Thoracic aorta (tissue), 2 donors: ENCODE measurements around the gene IRF1. TPM values are rescaled to one million over a fixed set of nuclear protein-coding genes. Genes with fewer than 3 reads are reported as not detected.

ENCODE experiments used
- ATAC-seq: fragments of 150-250 bp; one replicate; pipeline ENCODE4 v1.8.0; 2017; ENCODE audit warnings: low read depth; ENCODE audit not compliant: insufficient number of reproducible peaks, low FRiP score
- DNase-seq: peaks from one replicate; pipeline ENCODE4 v3.0.0-alpha.2; 2020; ENCODE audit warnings: low spot score
- H3K27ac ChIP-seq, 2 donors: fragments of 200-600 bp; sonication (generic); 1 replicate in 1 of 2; 2 replicates in 1 of 2; pipeline ENCODE4 v1.5.1; 2016; ENCODE audit warnings: mild to moderate bottlenecking in 2 of 2, moderate library complexity in 2 of 2
- H3K27me3 ChIP-seq: fragments of 200-600 bp; sonication (generic); replicated peaks from 2 replicates; pipeline ENCODE4 v1.6.0; 2016; ENCODE audit warnings: mild to moderate bottlenecking; ENCODE audit not compliant: insufficient read depth
- H3K36me3 ChIP-seq: fragments of 200-600 bp; sonication (generic); one replicate; pipeline ENCODE4 v1.5.1; 2016
- H3K4me1 ChIP-seq, 2 donors: fragments of 200-600 bp; sonication (generic); 1 replicate in 1 of 2; 2 replicates in 1 of 2; pipeline versions ENCODE4 v1.5.1 to v1.6.0; 2016; ENCODE audit warnings: low read depth in 2 of 2, mild to moderate bottlenecking in 1 of 2; ENCODE audit not compliant: control insufficient read depth in 1 of 2
- H3K4me3 ChIP-seq: fragments of 200-600 bp; sonication (generic); 2 replicates; pipeline ENCODE4 v1.5.1; 2016; ENCODE audit warnings: mild to moderate bottlenecking
- H3K9me3 ChIP-seq: fragments of 200-600 bp; sonication (generic); 2 replicates; pipeline ENCODE4 v1.5.1; 2016
- CTCF ChIP-seq: fragments of 200-600 bp; sonication (generic); IDR thresholded peaks from one replicate; pipeline ENCODE4 v1.5.1; 2019; ENCODE audit warnings: antibody characterized with exemption
- total RNA-seq, 2 donors: library from RNA; depleted of rRNA; stranded (reverse); fragments of >200 nt; gene quantifications; one replicate each; pipeline versions ENCODE4 v1.1.0 to v1.2.3, GENCODE V29; 2016

IRF1 gene
- total RNA-seq, 2 donors from 2014 or later = 31.3 to 57.7 TPM

DNA sequence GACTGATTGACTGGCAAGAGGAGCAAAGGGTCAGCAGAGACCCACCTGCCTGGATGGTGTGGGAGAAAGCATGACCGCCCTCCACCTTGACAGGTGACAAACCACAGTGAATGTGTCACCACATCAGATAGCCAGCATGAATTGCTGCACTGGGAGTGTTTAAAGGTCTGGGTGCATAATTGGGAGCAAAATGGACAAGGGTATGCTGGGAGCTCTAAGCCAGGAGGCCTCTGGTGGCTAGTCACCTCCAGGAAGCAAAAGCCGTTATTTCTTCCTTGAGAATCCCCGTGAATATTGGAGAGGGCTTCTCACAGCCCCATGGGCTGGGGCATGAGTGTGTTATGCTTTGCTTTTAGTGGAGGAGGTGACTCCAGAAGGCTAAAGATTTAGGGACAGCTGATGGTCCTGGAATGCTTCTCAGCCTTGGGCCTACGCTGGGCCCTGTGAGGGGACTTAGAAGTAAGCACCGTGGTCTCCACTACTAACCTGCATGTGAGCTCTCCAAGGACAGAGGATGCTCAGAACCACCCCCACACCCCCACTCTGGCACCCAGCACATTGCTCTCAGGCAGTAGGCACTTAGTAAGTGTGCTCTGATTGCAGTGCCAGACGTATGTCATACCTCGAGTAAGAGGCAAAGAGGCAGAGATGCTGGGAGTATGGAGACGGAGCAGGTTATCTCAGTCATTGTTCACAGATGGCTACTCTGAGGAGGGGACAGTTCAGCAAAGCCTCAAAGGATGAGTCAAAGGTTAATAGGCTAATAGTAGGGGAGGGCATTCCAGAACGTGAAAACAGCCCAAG lies 9.1 kb upstream of the IRF1 start:
- DNase-seq = no peak
- Histone ChIP-seq H3K9me3 (no peaks in the 10 kb centered on the region), H3K4me1 (peaks cover 18 to 38% of the 10 kb centered on the region in 2 donors), H3K4me3 (no peak overlapping the region), H3K27me3 (no peaks in the 10 kb centered on the region), H3K27ac (no peak overlapping the region), H3K36me3 (no peaks in the 10 kb centered on the region)
- no peak for TF ChIP-seq CTCF
- ATAC-seq = no peak

GRCh38 chr5:132498686-132499271 lies 8.2 kb upstream of the IRF1 start:
- H3K4me3 ChIP-seq = no peak overlapping the region
- DNase-seq = no peak
- no peaks in the 10 kb centered on the region for H3K9me3 ChIP-seq
- peak overlapping the region; percentile 94 to 95 for H3K27ac ChIP-seq
- ATAC-seq = no peak
- H3K27me3 ChIP-seq = no peaks in the 10 kb centered on the region
- no peak for TF ChIP-seq CTCF
- no peaks in the 10 kb centered on the region for H3K36me3 ChIP-seq
- peaks cover 18 to 40% of the 10 kb centered on the region in 2 donors for H3K4me1 ChIP-seq

DNA sequence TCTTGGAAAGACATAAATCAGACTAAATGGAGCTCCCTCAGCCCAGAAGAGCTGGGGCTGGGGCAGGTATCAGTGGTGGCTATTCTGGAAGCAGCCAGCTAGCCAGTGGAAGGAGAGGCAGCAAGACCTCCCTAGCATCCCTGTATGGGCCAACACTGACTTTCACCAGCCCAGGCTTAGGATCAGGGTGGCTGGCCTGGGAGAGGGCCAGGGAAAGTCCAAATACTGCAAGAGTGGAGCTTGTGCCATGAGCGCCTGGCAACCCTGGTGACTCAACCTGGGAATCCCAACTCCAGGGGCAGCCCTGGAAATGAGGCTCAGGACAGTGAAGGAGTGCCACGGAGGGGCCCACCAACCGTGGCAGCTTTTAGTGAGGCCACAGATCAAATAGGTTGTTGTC lies 7.6 kb upstream of the IRF1 start:
- Histone ChIP-seq H3K36me3 (no peaks in the 10 kb centered on the region), H3K27ac (peak overlapping the region; percentile 94 to 95), H3K27me3 (no peaks in the 10 kb centered on the region), H3K9me3 (no peaks in the 10 kb centered on the region), H3K4me3 (peak overlapping the region; percentile 85), H3K4me1 (peaks cover 18 to 40% of the 10 kb centered on the region in 2 donors)
- TF ChIP-seq CTCF = no peak
- peak; percentile 30 for DNase-seq
- ATAC-seq = peak; percentile 13

- no peaks in the 10 kb centered on the region for H3K9me3 ChIP-seq
- H3K27me3 ChIP-seq = no peaks in the 10 kb centered on the region
- H3K4me3 ChIP-seq = peak overlapping the region; percentile 85
- ATAC-seq (peak; percentile 26), DNase-seq (peak; percentile 67)
- no peak for TF ChIP-seq CTCF
- peaks cover 18 to 40% of the 10 kb centered on the region in 2 donors for H3K4me1 ChIP-seq
- no peaks in the 10 kb centered on the region for H3K36me3 ChIP-seq
- peak overlapping the region; percentile 94 to 95 for H3K27ac ChIP-seq
Measured at GRCh38 chr5:132497488-132497997, 7.0 kb upstream of the IRF1 start.
